SK-N-SH (cell line): ENCODE data around the gene TRIP6. TPM values are rescaled to one million over a fixed set of nuclear protein-coding genes. Genes with fewer than 3 reads are reported as not detected.

ENCODE experiments used
- CTCF ChIA-PET: fragments of 300-600, 350-600 bp; formaldehyde crosslinking; extraction: SDS; loops from one replicate; lab custom pipeline; 2021; lab: Yijun Ruan, JAX
- POLR2A ChIA-PET: fragments of 350-600 bp; sonication (Branson Sonifier 250); formaldehyde crosslinking; extraction: SDS; loops from one replicate; lab custom pipeline; 2020; ENCODE audit warnings: antibody characterized with exemption, inconsistent platforms; lab: Yijun Ruan, JAX
- DNase-seq: peaks from one replicate; pipeline ENCODE4 v3.0.0; 2012
- H2AFZ ChIP-seq: fragments of 200-600 bp; sonication (generic); 2 replicates; pipeline ENCODE4 v1.8.1; 2016; ENCODE audit warnings: antibody characterized with exemption, mild to moderate bottlenecking, low read depth
- H3F3A ChIP-seq: fragments of 200-600 bp; sonication (generic); replicated peaks from 2 replicates; pipeline ENCODE3; 2016; ENCODE audit warnings: antibody characterized with exemption, mild to moderate bottlenecking; ENCODE audit not compliant: insufficient read depth
- H3K27ac ChIP-seq, 2 experiments: fragments of 200-500 bp in 1 of 2; fragments of 200-600 bp in 1 of 2; sonication (Bioruptor generic) in 1 of 2; sonication (generic), shearing (Covaris generic) in 1 of 2; 2 replicates each; pipeline versions ENCODE4 v1.5.1 to v1.6.1; 2014 to 2016; ENCODE audit warnings: low read depth in 2 of 2, inconsistent platforms in 1 of 2, low read length in 1 of 2, mild to moderate bottlenecking in 1 of 2, mixed read lengths in 1 of 2
- H3K27me3 ChIP-seq: fragments of 200-600 bp; sonication (generic), shearing (Covaris generic); 2 replicates; pipeline ENCODE4 v1.6.1; 2016; ENCODE audit warnings: mixed run types; ENCODE audit not compliant: insufficient read depth
- H3K36me3 ChIP-seq, 2 experiments: fragments of 200-500 bp in 1 of 2; fragments of 200-600 bp in 1 of 2; sonication (Bioruptor generic) in 1 of 2; sonication (generic) in 1 of 2; replicated peaks in 1 of 2; 2 replicates each; pipeline versions ENCODE3 to v1.5.1; 2014 to 2016; ENCODE audit warnings: low read length in 1 of 2, mild to moderate bottlenecking in 1 of 2; ENCODE audit not compliant: insufficient read depth in 2 of 2, control insufficient read depth in 1 of 2
- H3K4me1 ChIP-seq, 2 experiments: fragments of 200-500 bp in 1 of 2; fragments of 200-600 bp in 1 of 2; sonication (Bioruptor generic) in 1 of 2; sonication (generic), shearing (Covaris generic) in 1 of 2; 2 replicates each; pipeline versions ENCODE4 v1.5.1 to v1.6.1; 2014 to 2016; ENCODE audit warnings: low read depth in 1 of 2, low read length in 1 of 2, mixed run types in 1 of 2; ENCODE audit not compliant: insufficient read depth in 2 of 2, control insufficient read depth in 1 of 2
- H3K4me2 ChIP-seq: fragments of 200-600 bp; sonication (generic), shearing (Covaris generic); 2 replicates; pipeline ENCODE4 v1.6.1; 2017; ENCODE audit warnings: mixed run types
- H3K4me3 ChIP-seq, 2 experiments: fragments of 200-500 bp in 1 of 2; fragments of 200-600 bp in 1 of 2; sonication (Bioruptor generic) in 1 of 2; sonication (generic), shearing (Covaris generic) in 1 of 2; 2 replicates each; pipeline versions ENCODE4 v1.5.1 to v1.8.1; 2014 to 2016; ENCODE audit warnings: low read depth in 2 of 2, inconsistent platforms in 1 of 2, low read length in 1 of 2, mild to moderate bottlenecking in 1 of 2, mixed read lengths in 1 of 2, moderate library complexity in 1 of 2
- H3K79me2 ChIP-seq: fragments of 200-600 bp; sonication (generic); 2 replicates; pipeline ENCODE4 v1.8.1; 2017; ENCODE audit warnings: mild to moderate bottlenecking; ENCODE audit not compliant: insufficient read depth
- H3K9ac ChIP-seq: fragments of 200-600 bp; sonication (generic); 2 replicates; pipeline ENCODE4 v1.6.1; 2017; ENCODE audit warnings: mixed run types
- H3K9me2 ChIP-seq: fragments of 200-600 bp; sonication (generic); 2 replicates; pipeline ENCODE4 v1.6.1; 2017; ENCODE audit warnings: mixed run types
- H3K9me3 ChIP-seq: fragments of 200-600 bp; sonication (generic); 2 replicates; pipeline ENCODE4 v1.6.1; 2017; ENCODE audit warnings: mixed run types, mild to moderate bottlenecking, moderate library complexity
- H4K20me1 ChIP-seq: fragments of 200-600 bp; sonication (generic); 2 replicates; pipeline ENCODE4 v1.6.1; 2017; ENCODE audit warnings: mild to moderate bottlenecking, mixed run types; ENCODE audit not compliant: insufficient read depth
- CHD2 ChIP-seq: fragments of 150-350 bp; IDR thresholded peaks from 2 replicates; pipeline ENCODE4 v1.6.1; 2018; ENCODE audit warnings: low read length; ENCODE audit not compliant: partially characterized antibody
- ELF1 ChIP-seq: IDR thresholded peaks from 2 replicates; pipeline ENCODE4 v1.4.0; 2012
- EP300 ChIP-seq, 2 experiments: IDR thresholded peaks; 2 replicates each; pipeline versions ENCODE4 v1.4.0 to v1.6.1; 2012; ENCODE audit warnings: borderline replicate concordance in 1 of 2, low read depth in 1 of 2, low read length in 1 of 2
- FOSL2 ChIP-seq: IDR thresholded peaks from 2 replicates; pipeline ENCODE4 v1.4.0; 2012; ENCODE audit warnings: low read depth, mild to moderate bottlenecking, moderate library complexity, borderline replicate concordance
- FOXJ3 ChIP-seq: sonication (generic); formaldehyde crosslinking; IDR thresholded peaks from 2 replicates; pipeline ENCODE4 v1.5.1; 2020; ENCODE audit warnings: mild to moderate bottlenecking, missing genetic modification reagents
- GATA2 ChIP-seq: sonication (generic); formaldehyde crosslinking; IDR thresholded peaks from 2 replicates; pipeline ENCODE4 v1.5.0; 2020; ENCODE audit warnings: mild to moderate bottlenecking, missing genetic modification reagents
- MAX ChIP-seq: IDR thresholded peaks from 2 replicates; pipeline ENCODE4 v1.4.0; 2012; ENCODE audit warnings: low read depth
- NFIC ChIP-seq: IDR thresholded peaks from 2 replicates; pipeline ENCODE4 v1.4.0; 2012; ENCODE audit warnings: borderline replicate concordance
- POLR2AphosphoS5 ChIP-seq: IDR thresholded peaks from 2 replicates; pipeline ENCODE4 v1.6.1; 2012; ENCODE audit warnings: low read depth, low read length
- RAD21 ChIP-seq: IDR thresholded peaks from 2 replicates; pipeline ENCODE4 v1.6.1; 2012; ENCODE audit warnings: mild to moderate bottlenecking, low read length
- RFX5 ChIP-seq: IDR thresholded peaks from 2 replicates; pipeline ENCODE4 v1.6.1; 2012; ENCODE audit warnings: mild to moderate bottlenecking, improper control_type of control experiment, low read length
- SMC3 ChIP-seq: IDR thresholded peaks from 2 replicates; pipeline ENCODE4 v1.6.1; 2012; ENCODE audit warnings: low read depth, low read length, improper control_type of control experiment
- TAF1 ChIP-seq: IDR thresholded peaks from 2 replicates; pipeline ENCODE4 v1.6.1; 2012; ENCODE audit warnings: low read depth, mild to moderate bottlenecking, low read length, moderate library complexity, borderline replicate concordance
- WGBS: methylation state at CpG from one replicate; pipeline ENCODE4 v1.1.6; 2017; ENCODE audit warnings: low lambda C conversion rate; 5-methylcytosine and 5-hydroxymethylcytosine counted together
- polyA plus RNA-seq, 3 experiments: library from polyadenylated mRNA; depleted of rRNA; stranded (reverse); fragments of >200 nt; gene quantifications; 2 replicates each; pipeline ENCODE4 v1.2.3, GENCODE V29; 2012
- TF ChIP-seq, protein P1 (sequence below): IDR thresholded peaks from 2 replicates; pipeline ENCODE4 v1.4.0; 2012; ENCODE audit warnings: low read depth, borderline replicate concordance
- TF ChIP-seq, protein P2 (sequence below): IDR thresholded peaks from 2 replicates; pipeline ENCODE4 v1.6.1; 2012; ENCODE audit warnings: mild to moderate bottlenecking, low read depth, low read length, moderate library complexity

The TRIP6 gene
- polyA plus RNA-seq, 1 of the 3 experiments (the other 2 are of a cell fraction) = 6.5 TPM

GRCh38 chr7:100893318-100893895, 26.2 kb downstream of the TRIP6 start:
- ChIA-PET POLR2A (no interaction called here), CTCF (interaction anchor here (1.1 to 3.8 kb wide), 16 partner anchors 7 to 389 kb away, joined by 3 to 69 read pairs (median 12); partner anchors contain the start of genes SLC12A9 and SRRT)
- Histone ChIP-seq H3F3A (peaks cover 9% of the 10 kb centered on the region), H3K79me2 (peaks cover 10% of the 10 kb centered on the region), H2AFZ (no peak overlapping the region), H3K4me2 (no peak overlapping the region), H3K9ac (no peak overlapping the region), H3K27ac (no peak overlapping the region), H4K20me1 (no peaks in the 10 kb centered on the region), H3K9me3 (no peaks in the 10 kb centered on the region), H3K4me1 (peaks cover 7 to 30% of the 10 kb centered on the region in 2 experiments; a peak in 3 of 4 replicates), H3K9me2 (no peaks in the 10 kb centered on the region), H3K4me3 (no peak overlapping the region), H3K36me3 (peaks cover 0 to 5% of the 10 kb centered on the region in 2 experiments), H3K27me3 (peaks cover 27% of the 10 kb centered on the region)
- DNase-seq = no peak
- TF ChIP-seq TAF1 (no peak), NFIC (no peak), FOSL2 (no peak), RAD21 (no peak), POLR2AphosphoS5 (no peak), EP300 (IDR thresholded peaks at IDR 0.05; ENCODE audit: borderline replicate concordance in 1 of 2, low read depth in 1 of 2, low read length in 1 of 2) (no peak), SMC3 (no peak), ELF1 (no peak), FOXJ3 (CRISPR knock-in tag) (no peak), CHD2 (no peak), RFX5 (no peak), MAX (no peak), GATA2 (CRISPR knock-in tag) (no peak)
- TF ChIP-seq, protein P1, sequence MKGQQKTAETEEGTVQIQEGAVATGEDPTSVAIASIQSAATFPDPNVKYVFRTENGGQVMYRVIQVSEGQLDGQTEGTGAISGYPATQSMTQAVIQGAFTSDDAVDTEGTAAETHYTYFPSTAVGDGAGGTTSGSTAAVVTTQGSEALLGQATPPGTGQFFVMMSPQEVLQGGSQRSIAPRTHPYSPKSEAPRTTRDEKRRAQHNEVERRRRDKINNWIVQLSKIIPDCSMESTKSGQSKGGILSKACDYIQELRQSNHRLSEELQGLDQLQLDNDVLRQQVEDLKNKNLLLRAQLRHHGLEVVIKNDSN = no peak
- TF ChIP-seq, protein P2, sequence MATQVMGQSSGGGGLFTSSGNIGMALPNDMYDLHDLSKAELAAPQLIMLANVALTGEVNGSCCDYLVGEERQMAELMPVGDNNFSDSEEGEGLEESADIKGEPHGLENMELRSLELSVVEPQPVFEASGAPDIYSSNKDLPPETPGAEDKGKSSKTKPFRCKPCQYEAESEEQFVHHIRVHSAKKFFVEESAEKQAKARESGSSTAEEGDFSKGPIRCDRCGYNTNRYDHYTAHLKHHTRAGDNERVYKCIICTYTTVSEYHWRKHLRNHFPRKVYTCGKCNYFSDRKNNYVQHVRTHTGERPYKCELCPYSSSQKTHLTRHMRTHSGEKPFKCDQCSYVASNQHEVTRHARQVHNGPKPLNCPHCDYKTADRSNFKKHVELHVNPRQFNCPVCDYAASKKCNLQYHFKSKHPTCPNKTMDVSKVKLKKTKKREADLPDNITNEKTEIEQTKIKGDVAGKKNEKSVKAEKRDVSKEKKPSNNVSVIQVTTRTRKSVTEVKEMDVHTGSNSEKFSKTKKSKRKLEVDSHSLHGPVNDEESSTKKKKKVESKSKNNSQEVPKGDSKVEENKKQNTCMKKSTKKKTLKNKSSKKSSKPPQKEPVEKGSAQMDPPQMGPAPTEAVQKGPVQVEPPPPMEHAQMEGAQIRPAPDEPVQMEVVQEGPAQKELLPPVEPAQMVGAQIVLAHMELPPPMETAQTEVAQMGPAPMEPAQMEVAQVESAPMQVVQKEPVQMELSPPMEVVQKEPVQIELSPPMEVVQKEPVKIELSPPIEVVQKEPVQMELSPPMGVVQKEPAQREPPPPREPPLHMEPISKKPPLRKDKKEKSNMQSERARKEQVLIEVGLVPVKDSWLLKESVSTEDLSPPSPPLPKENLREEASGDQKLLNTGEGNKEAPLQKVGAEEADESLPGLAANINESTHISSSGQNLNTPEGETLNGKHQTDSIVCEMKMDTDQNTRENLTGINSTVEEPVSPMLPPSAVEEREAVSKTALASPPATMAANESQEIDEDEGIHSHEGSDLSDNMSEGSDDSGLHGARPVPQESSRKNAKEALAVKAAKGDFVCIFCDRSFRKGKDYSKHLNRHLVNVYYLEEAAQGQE = no peak
- WGBS = 88% methylated on average over 28 of the region's 32 CpGs
